GM12872 (cell line): ENCODE measurements around the gene RAD18.

Source experiments
- CTCF ChIP-seq: IDR thresholded peaks from 3 replicates; pipeline ENCODE4 v1.5.1; 2011; ENCODE audit warnings: low read depth, mild to moderate bottlenecking, low read length, moderate library complexity; ENCODE audit not compliant: insufficient read depth

Gene RAD18

GRCh38 chr3:8970971-8971589 lies 7.8 kb upstream of the RAD18 start:
- peak; percentile 88 for TF ChIP-seq CTCF

GRCh38 chr3:8969241-8969640 lies 6.0 kb upstream of the RAD18 start:
- TF ChIP-seq CTCF, result no peak

- TF ChIP-seq CTCF, result no peak
Observed at GRCh38 chr3:8968375-8968882, 5.2 kb upstream of the RAD18 start.

- TF ChIP-seq CTCF, result no peak
Observed at GRCh38 chr3:8967553-8967952, 4.3 kb upstream of the RAD18 start.

- no peak for TF ChIP-seq CTCF
Observed at GRCh38 chr3:8966820-8967348, 3.6 kb upstream of the RAD18 start.

- TF ChIP-seq CTCF, result no peak
Observed at GRCh38 chr3:8966150-8966819, 3.0 kb upstream of the RAD18 start.

- TF ChIP-seq CTCF, result no peak
Observed at GRCh38 chr3:8964436-8965370, 1.4 kb upstream of the RAD18 start.
